OCI-LY1 (cell line): ENCODE results near the gene NDUFS7.

Source experiments
- H2AFZ ChIP-seq: fragments of 200-600 bp; sonication (generic), shearing (Covaris generic); 2 replicates; pipeline ENCODE4 v1.6.0; 2014; ENCODE audit warnings: antibody characterized with exemption, mild to moderate bottlenecking, low read length
- H3F3A ChIP-seq: fragments of 200-600 bp; sonication (generic), shearing (Covaris generic); 2 replicates; pipeline ENCODE4 v1.6.0; 2014; ENCODE audit warnings: mild to moderate bottlenecking, antibody characterized with exemption, low read length, moderate library complexity; ENCODE audit not compliant: insufficient read depth
- H3K27ac ChIP-seq: fragments of 200-600 bp; sonication (generic); 2 replicates; pipeline ENCODE4 v1.5.1; 2014; ENCODE audit warnings: low read length, mixed run types, mild to moderate bottlenecking, low read depth; ENCODE audit not compliant: poor library complexity, severe bottlenecking
- H3K27me3 ChIP-seq: fragments of 200-600 bp; sonication (generic); 2 replicates; pipeline ENCODE4 v1.6.0; 2014; ENCODE audit warnings: antibody characterized with exemption, mild to moderate bottlenecking, low read length, moderate library complexity; ENCODE audit not compliant: insufficient read depth
- H3K36me3 ChIP-seq: fragments of 200-600 bp; sonication (generic); 2 replicates; pipeline ENCODE4 v1.6.1; 2014; ENCODE audit warnings: mild to moderate bottlenecking, antibody characterized with exemption, low read length, moderate library complexity, mixed read lengths; ENCODE audit not compliant: insufficient read depth
- H3K4me1 ChIP-seq: fragments of 200-600 bp; sonication (generic); 2 replicates; pipeline ENCODE4 v1.5.1; 2014; ENCODE audit warnings: mild to moderate bottlenecking, low read length, moderate library complexity; ENCODE audit not compliant: insufficient read depth, severe bottlenecking
- H3K4me2 ChIP-seq: fragments of 200-600 bp; sonication (generic), shearing (Covaris generic); 2 replicates; pipeline ENCODE4 v1.6.1; 2014; ENCODE audit warnings: low read length
- H3K4me3 ChIP-seq: fragments of 200-600 bp; sonication (generic); 2 replicates; pipeline ENCODE4 v1.5.1; 2014; ENCODE audit warnings: low read length, low read depth, mild to moderate bottlenecking, mixed read lengths; ENCODE audit not compliant: poor library complexity, severe bottlenecking
- H3K79me2 ChIP-seq: fragments of 200-600 bp; shearing (Covaris generic); 2 replicates; pipeline ENCODE4 v1.6.1; 2016; ENCODE audit warnings: mixed run types, low read length, mixed read lengths; ENCODE audit not compliant: insufficient read depth
- H3K9ac ChIP-seq: fragments of 200-600 bp; sonication (generic), shearing (Covaris generic); 2 replicates; pipeline ENCODE4 v1.6.1; 2014; ENCODE audit warnings: mild to moderate bottlenecking, low read length, mixed read lengths
- H3K9me2 ChIP-seq: fragments of 200-600 bp; sonication (generic), shearing (Covaris generic); 2 replicates; pipeline ENCODE4 v1.6.1; 2014; ENCODE audit warnings: low read depth, mild to moderate bottlenecking, low read length, mixed read lengths
- H3K9me3 ChIP-seq: fragments of 200-600 bp; shearing (Covaris generic); 2 replicates; pipeline ENCODE4 v1.6.1; 2014; ENCODE audit warnings: low read length, mixed read lengths
- H4K20me1 ChIP-seq: fragments of 200-600 bp; sonication (generic), shearing (Covaris generic); 2 replicates; pipeline ENCODE4 v1.6.0; 2016; ENCODE audit warnings: mild to moderate bottlenecking, low read length; ENCODE audit not compliant: insufficient read depth
- EZH2 ChIP-seq: fragments of 200-600 bp; sonication (generic), shearing (Covaris generic); IDR thresholded peaks from 2 replicates; pipeline ENCODE4 v1.8.0; 2017; ENCODE audit warnings: borderline replicate concordance, mixed run types, mild to moderate bottlenecking, antibody characterized with exemption, low read length, moderate library complexity, mixed read lengths
- TF ChIP-seq, protein P1 (sequence below): fragments of 200-600 bp; sonication (generic), shearing (Covaris generic); IDR thresholded peaks from 2 replicates; pipeline ENCODE4 v1.5.1; 2017; ENCODE audit warnings: mild to moderate bottlenecking, antibody characterized with exemption, low read length, moderate library complexity, mixed read lengths

The NDUFS7 gene

GRCh38 chr19:1421218-1421957, 37.7 kb downstream of the NDUFS7 start:
- Histone ChIP-seq H3K9ac (no peak overlapping the region), H2AFZ (no peak overlapping the region), H3K4me2 (no peak overlapping the region), H3K27me3 (no peaks in the 10 kb centered on the region), H3F3A (no peaks in the 10 kb centered on the region), H3K79me2 (peaks cover 26% of the 10 kb centered on the region), H3K4me3 (no peak overlapping the region), H3K9me3 (no peaks in the 10 kb centered on the region), H3K27ac (no peak overlapping the region), H3K36me3 (peaks cover 97% of the 10 kb centered on the region), H3K4me1 (no peaks in the 10 kb centered on the region), H3K9me2 (no peaks in the 10 kb centered on the region), H4K20me1 (no peaks in the 10 kb centered on the region)
- no peak for TF ChIP-seq EZH2
- TF ChIP-seq, protein P1, sequence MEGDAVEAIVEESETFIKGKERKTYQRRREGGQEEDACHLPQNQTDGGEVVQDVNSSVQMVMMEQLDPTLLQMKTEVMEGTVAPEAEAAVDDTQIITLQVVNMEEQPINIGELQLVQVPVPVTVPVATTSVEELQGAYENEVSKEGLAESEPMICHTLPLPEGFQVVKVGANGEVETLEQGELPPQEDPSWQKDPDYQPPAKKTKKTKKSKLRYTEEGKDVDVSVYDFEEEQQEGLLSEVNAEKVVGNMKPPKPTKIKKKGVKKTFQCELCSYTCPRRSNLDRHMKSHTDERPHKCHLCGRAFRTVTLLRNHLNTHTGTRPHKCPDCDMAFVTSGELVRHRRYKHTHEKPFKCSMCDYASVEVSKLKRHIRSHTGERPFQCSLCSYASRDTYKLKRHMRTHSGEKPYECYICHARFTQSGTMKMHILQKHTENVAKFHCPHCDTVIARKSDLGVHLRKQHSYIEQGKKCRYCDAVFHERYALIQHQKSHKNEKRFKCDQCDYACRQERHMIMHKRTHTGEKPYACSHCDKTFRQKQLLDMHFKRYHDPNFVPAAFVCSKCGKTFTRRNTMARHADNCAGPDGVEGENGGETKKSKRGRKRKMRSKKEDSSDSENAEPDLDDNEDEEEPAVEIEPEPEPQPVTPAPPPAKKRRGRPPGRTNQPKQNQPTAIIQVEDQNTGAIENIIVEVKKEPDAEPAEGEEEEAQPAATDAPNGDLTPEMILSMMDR: no peak

GRCh38 chr19:1421958-1422305, 38.2 kb downstream of the NDUFS7 start:
- Histone ChIP-seq H3K79me2 (peaks cover 21% of the 10 kb centered on the region), H3K27me3 (no peaks in the 10 kb centered on the region), H3K27ac (no peak overlapping the region), H3K4me1 (no peaks in the 10 kb centered on the region), H3F3A (no peaks in the 10 kb centered on the region), H3K9me3 (no peaks in the 10 kb centered on the region), H2AFZ (no peak overlapping the region), H3K4me3 (no peak overlapping the region), H4K20me1 (no peaks in the 10 kb centered on the region), H3K9ac (no peak overlapping the region), H3K4me2 (no peak overlapping the region), H3K9me2 (no peaks in the 10 kb centered on the region), H3K36me3 (peaks cover 97% of the 10 kb centered on the region)
- TF ChIP-seq, protein P1: no peak
- no peak for TF ChIP-seq EZH2

GRCh38 chr19:1422360-1422759, 38.7 kb downstream of the NDUFS7 start:
- no peak overlapping the region for H2AFZ ChIP-seq
- no peak for TF ChIP-seq EZH2
- TF ChIP-seq, protein P1: no peak
- H3K4me3 ChIP-seq: no peak overlapping the region
- H3F3A ChIP-seq: no peaks in the 10 kb centered on the region
- H3K9me3 ChIP-seq: no peaks in the 10 kb centered on the region
- H3K27me3 ChIP-seq: no peaks in the 10 kb centered on the region
- no peak overlapping the region for H3K4me2 ChIP-seq
- H3K79me2 ChIP-seq: peaks cover 17% of the 10 kb centered on the region
- H4K20me1 ChIP-seq: no peaks in the 10 kb centered on the region
- H3K27ac ChIP-seq: no peak overlapping the region
- no peaks in the 10 kb centered on the region for H3K4me1 ChIP-seq
- no peaks in the 10 kb centered on the region for H3K9me2 ChIP-seq
- no peak overlapping the region for H3K9ac ChIP-seq
- H3K36me3 ChIP-seq: peaks cover 97% of the 10 kb centered on the region
